ENCODE data around the gene CXCL11. TPM values are rescaled to one million over a fixed set of nuclear protein-coding genes. Genes with fewer than 3 reads are reported as not detected.
"Not testable (repeated sequence)": the region's sequence is repeated elsewhere in the genome, so short reads cannot be mapped to it uniquely, and the experiment has no call there.

Gene CXCL11
- total and polyA plus RNA-seq, 9 donors = 0.07 TPM; not detected in 8

DNA sequence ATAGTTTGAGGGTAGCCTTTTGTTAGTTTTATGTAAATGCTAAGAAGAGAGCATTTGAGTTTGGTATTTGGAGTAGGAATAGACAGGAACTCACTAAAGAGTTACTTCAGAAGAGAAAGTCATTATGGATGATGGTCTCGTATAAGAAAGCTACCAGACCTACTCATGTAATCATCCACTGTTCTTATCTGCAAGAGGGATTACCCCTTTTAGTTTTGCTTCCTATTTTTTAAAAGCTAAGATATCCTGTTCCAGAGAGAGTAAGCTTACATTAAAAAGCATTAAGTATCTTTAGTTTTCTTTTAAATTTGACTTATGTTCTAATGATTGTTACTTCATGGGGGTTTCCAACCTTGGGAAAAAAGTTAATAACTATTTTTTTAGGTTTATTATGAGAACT is 26.1 kb upstream of the CXCL11 start:
- H3K27me3 ChIP-seq (ENCODE audit: control insufficient read depth, insufficient read depth, low read length) = no peaks in the 10 kb centered on the region
- H3K4me1 ChIP-seq (ENCODE audit: control insufficient read depth, insufficient read depth, low read length) = no peaks in the 10 kb centered on the region
- H3K36me3 ChIP-seq (ENCODE audit: control insufficient read depth, insufficient read depth, low read length) = no peaks in the 10 kb centered on the region
- no CpG with 5 or more reads among the region's 1 CpG for WGBS (ENCODE audit: insufficient coverage)
- no peaks in the 10 kb centered on the region for H3K9me3 ChIP-seq (replicated peaks; ENCODE audit: control insufficient read depth, low read depth, low read length)
- H3K4me3 ChIP-seq (ENCODE audit: low read length) = no peak overlapping the region
- H3K27ac ChIP-seq (ENCODE audit: low read length) = no peak overlapping the region
- DNase-seq = no peak

DNA sequence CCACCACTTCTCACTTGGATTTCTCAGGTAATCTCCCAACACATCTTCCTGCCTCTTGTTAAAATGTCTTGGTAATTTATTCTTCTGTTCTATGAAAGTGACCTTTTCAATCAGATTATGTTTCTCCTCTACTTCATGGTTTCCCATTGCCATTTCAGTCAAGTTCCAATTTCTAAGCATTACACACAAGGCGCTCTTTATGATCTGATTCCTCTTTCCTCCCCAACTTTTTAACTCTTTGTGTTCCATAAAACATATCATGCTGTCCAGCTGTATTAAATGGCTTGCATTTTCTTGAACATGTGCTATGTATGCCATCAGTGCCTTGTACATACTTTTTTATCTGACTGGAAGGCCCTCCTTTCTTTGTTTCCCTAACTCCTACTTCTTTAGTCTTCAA is 25.6 kb upstream of the CXCL11 start:
- H3K27me3 ChIP-seq (ENCODE audit: control insufficient read depth, insufficient read depth, low read length) = no peaks in the 10 kb centered on the region
- no peak for DNase-seq
- no peak overlapping the region for H3K27ac ChIP-seq (ENCODE audit: low read length)
- H3K4me1 ChIP-seq (ENCODE audit: control insufficient read depth, insufficient read depth, low read length) = no peaks in the 10 kb centered on the region
- WGBS (ENCODE audit: insufficient coverage) = no CpG with 5 or more reads among the region's 1 CpG
- H3K4me3 ChIP-seq (ENCODE audit: low read length) = no peak overlapping the region
- no peaks in the 10 kb centered on the region for H3K36me3 ChIP-seq (ENCODE audit: control insufficient read depth, insufficient read depth, low read length)
- H3K9me3 ChIP-seq (replicated peaks; ENCODE audit: control insufficient read depth, low read depth, low read length) = no peaks in the 10 kb centered on the region

DNA sequence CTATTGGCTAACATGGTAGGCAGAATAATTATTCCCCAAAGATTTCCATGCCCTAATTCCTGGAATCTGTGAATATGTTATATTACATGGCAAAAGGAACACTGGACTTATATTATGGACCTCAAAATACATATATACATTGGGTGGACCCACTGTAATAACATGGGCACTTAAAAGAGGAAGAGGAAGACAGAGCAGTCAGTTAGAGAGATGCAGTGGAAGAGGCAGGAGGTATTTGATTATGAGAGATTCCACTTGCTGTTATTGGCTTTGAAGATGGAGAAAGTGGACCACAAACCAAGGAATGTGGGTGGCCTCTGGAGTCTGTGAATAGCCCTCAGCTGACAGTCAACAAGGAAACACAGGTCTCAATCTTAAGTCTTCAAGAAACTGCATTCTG is 24.6 kb upstream of the CXCL11 start:
- Histone ChIP-seq H3K4me1 (ENCODE audit: control insufficient read depth, insufficient read depth, low read length) (no peaks in the 10 kb centered on the region), H3K27me3 (ENCODE audit: control insufficient read depth, insufficient read depth, low read length) (no peaks in the 10 kb centered on the region), H3K36me3 (ENCODE audit: control insufficient read depth, insufficient read depth, low read length) (no peaks in the 10 kb centered on the region), H3K9me3 (replicated peaks; ENCODE audit: control insufficient read depth, low read depth, low read length) (no peaks in the 10 kb centered on the region), H3K27ac (ENCODE audit: low read length) (no peak overlapping the region), H3K4me3 (ENCODE audit: low read length) (no peak overlapping the region)
- DNase-seq = no peak

DNA sequence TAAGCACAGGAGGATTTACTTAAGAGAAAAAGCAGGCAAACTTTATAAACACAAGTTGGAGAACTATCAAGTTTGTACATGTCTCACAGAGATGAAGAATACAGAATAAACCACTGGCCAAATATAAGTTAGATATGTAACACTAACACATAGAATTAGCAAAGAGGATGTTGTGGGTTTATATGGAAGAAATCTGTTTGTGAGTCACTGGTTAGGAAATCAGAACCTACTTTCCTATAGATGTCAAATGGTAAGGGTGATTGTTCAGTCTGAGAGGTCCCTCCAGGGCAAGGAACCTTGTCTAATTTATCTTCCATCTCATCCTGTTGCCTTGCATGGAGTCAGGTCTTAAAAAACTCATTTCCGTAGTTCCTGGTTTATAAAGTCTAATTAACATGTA is 23.9 kb upstream of the CXCL11 start:
- no peak overlapping the region for H3K4me3 ChIP-seq (ENCODE audit: low read length)
- H3K36me3 ChIP-seq (ENCODE audit: control insufficient read depth, insufficient read depth, low read length) = no peaks in the 10 kb centered on the region
- DNase-seq = no peak
- H3K4me1 ChIP-seq (ENCODE audit: control insufficient read depth, insufficient read depth, low read length) = no peaks in the 10 kb centered on the region
- H3K27ac ChIP-seq (ENCODE audit: low read length) = no peak overlapping the region
- H3K9me3 ChIP-seq (replicated peaks; ENCODE audit: control insufficient read depth, low read depth, low read length) = no peaks in the 10 kb centered on the region
- H3K27me3 ChIP-seq (ENCODE audit: control insufficient read depth, insufficient read depth, low read length) = no peaks in the 10 kb centered on the region
- WGBS (ENCODE audit: insufficient coverage) = no CpG with 5 or more reads among the region's 1 CpG

DNA sequence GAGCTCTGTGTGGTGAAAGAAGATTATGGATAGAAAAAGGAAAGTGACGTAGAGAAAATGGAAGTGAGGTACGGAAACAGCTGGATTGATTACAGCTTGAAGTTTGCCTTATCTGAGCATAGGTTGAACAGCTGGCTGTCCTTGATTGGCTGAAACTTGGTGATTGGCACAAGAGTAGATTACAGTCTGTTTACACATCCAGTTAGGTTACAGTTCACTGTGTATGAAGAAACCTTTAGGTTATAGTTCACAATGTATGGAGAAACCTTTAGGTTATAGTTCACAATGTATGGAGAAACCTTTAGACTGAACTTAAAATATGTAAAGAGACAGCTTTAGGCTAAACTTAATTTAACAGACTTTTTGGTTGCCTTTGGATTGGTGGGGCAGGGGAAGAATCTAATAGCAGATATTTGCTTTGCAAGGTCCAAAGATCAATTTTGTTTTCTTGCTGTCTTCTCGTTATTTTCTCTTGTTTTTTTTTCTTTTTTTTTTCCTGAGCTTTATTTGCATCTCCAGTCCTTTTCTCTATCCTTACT is 23.1 kb upstream of the CXCL11 start:
- WGBS (ENCODE audit: insufficient coverage) = 45% methylated on average over 2 of the region's 3 CpGs
- no peaks in the 10 kb centered on the region for H3K4me1 ChIP-seq (ENCODE audit: control insufficient read depth, insufficient read depth, low read length)
- no peak overlapping the region for H3K4me3 ChIP-seq (ENCODE audit: low read length)
- H3K36me3 ChIP-seq (ENCODE audit: control insufficient read depth, insufficient read depth, low read length) = no peaks in the 10 kb centered on the region
- no peak for DNase-seq
- no peaks in the 10 kb centered on the region for H3K9me3 ChIP-seq (replicated peaks; ENCODE audit: control insufficient read depth, low read depth, low read length)
- no peaks in the 10 kb centered on the region for H3K27me3 ChIP-seq (ENCODE audit: control insufficient read depth, insufficient read depth, low read length)
- H3K27ac ChIP-seq (ENCODE audit: low read length) = no peak overlapping the region

DNA sequence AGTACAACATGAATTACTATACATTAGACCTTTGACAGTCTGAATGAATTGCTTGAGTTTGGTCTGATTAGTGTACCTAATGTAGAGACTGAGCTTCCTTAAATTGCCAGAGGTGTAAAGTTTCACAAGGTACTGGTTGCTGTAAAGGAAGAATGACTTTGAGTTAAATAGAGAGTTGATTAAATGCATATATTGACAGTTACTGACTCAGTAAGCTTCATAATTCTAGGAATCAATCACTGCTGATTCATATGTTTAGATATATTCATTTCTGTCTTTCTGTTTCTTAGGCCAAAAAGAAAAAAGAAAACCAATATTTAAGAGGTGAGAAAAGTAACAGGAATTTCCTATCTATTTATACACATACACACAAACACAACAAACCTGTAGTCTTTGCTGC is 22.4 kb upstream of the CXCL11 start:
- H3K4me3 ChIP-seq (ENCODE audit: low read length) = no peak overlapping the region
- DNase-seq = no peak
- H3K27me3 ChIP-seq (ENCODE audit: control insufficient read depth, insufficient read depth, low read length) = no peaks in the 10 kb centered on the region
- H3K27ac ChIP-seq (ENCODE audit: low read length) = no peak overlapping the region
- no peaks in the 10 kb centered on the region for H3K9me3 ChIP-seq (replicated peaks; ENCODE audit: control insufficient read depth, low read depth, low read length)
- H3K36me3 ChIP-seq (ENCODE audit: control insufficient read depth, insufficient read depth, low read length) = no peaks in the 10 kb centered on the region
- H3K4me1 ChIP-seq (ENCODE audit: control insufficient read depth, insufficient read depth, low read length) = no peaks in the 10 kb centered on the region

DNA sequence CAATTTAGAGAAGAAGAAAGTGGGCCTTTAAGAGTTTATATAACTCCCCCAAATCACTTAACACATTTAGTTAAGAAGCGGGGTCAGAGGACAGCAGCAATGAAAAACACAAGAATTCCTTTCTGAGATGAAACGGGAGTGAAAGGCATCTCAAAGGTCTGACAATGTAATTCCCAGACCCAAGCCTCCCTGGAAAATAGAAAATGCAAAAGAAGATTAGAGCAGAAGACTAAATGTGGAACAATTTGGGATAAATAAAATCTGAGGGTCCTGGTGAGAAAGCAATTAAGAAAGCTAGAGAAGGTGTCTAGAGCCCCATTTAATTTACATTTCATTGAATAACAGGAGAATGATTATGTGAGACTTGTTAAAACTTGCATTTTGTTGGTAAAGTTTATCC is 19.6 kb upstream of the CXCL11 start:
- no peak for DNase-seq
- no peak overlapping the region for H3K4me3 ChIP-seq (ENCODE audit: low read length)
- no peaks in the 10 kb centered on the region for H3K36me3 ChIP-seq (ENCODE audit: control insufficient read depth, insufficient read depth, low read length)
- no peaks in the 10 kb centered on the region for H3K9me3 ChIP-seq (replicated peaks; ENCODE audit: control insufficient read depth, low read depth, low read length)
- no peaks in the 10 kb centered on the region for H3K4me1 ChIP-seq (ENCODE audit: control insufficient read depth, insufficient read depth, low read length)
- H3K27me3 ChIP-seq (ENCODE audit: control insufficient read depth, insufficient read depth, low read length) = no peaks in the 10 kb centered on the region
- H3K27ac ChIP-seq (ENCODE audit: low read length) = no peak overlapping the region
- no CpG with 5 or more reads among the region's 2 CpGs for WGBS (ENCODE audit: insufficient coverage)

DNA sequence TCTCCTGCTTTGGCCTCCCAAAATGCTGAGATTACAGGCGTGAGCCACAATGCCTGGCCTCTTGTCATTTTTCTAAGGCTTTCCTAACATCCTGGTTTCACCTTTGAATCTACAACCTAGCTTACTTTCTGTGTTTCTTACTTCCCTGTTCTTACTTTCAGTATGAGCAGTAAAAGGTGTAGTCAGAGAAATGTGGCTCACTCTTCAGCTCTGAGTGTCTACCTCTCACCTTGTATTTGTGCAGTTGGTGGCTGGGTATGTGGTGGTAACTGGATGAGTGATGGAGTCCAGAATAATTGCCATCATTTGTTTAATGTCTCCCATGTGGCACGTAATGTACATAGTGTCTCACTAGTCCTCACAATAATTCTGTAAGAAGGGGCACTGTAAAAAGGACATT is 19.1 kb upstream of the CXCL11 start:
- 100% methylated on average over 1 of the region's 2 CpGs for WGBS (ENCODE audit: insufficient coverage)
- Histone ChIP-seq H3K9me3 (replicated peaks; ENCODE audit: control insufficient read depth, low read depth, low read length) (no peaks in the 10 kb centered on the region), H3K27me3 (ENCODE audit: control insufficient read depth, insufficient read depth, low read length) (no peaks in the 10 kb centered on the region), H3K4me3 (ENCODE audit: low read length) (no peak overlapping the region), H3K27ac (ENCODE audit: low read length) (no peak overlapping the region), H3K4me1 (ENCODE audit: control insufficient read depth, insufficient read depth, low read length) (no peaks in the 10 kb centered on the region), H3K36me3 (ENCODE audit: control insufficient read depth, insufficient read depth, low read length) (no peaks in the 10 kb centered on the region)
- no peak for DNase-seq

DNA sequence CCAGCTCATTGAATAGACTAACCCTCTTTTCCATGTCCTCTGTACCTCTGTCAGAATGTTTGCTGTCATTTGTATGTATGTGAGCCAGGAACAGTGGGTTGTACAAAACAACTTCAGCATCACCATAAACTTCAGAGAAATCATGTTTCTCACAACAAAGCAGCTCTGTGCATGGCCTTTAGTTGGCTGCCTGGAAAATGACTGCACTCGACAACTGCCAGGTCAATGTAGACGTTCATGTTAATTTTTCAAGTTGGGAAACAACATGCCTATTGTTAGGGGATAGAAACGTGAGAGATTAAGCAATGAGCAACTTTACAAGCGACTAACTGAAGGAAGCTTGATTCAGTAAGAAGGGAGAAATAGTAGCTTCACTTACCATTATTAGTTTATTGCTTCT is 17.9 kb upstream of the CXCL11 start:
- Histone ChIP-seq H3K9me3 (replicated peaks; ENCODE audit: control insufficient read depth, low read depth, low read length) (no peaks in the 10 kb centered on the region), H3K36me3 (ENCODE audit: control insufficient read depth, insufficient read depth, low read length) (no peaks in the 10 kb centered on the region), H3K4me1 (ENCODE audit: control insufficient read depth, insufficient read depth, low read length) (no peaks in the 10 kb centered on the region), H3K27me3 (ENCODE audit: control insufficient read depth, insufficient read depth, low read length) (no peaks in the 10 kb centered on the region), H3K27ac (ENCODE audit: low read length) (no peak overlapping the region), H3K4me3 (ENCODE audit: low read length) (no peak overlapping the region)
- 21% methylated on average over 2 of the region's 4 CpGs for WGBS (ENCODE audit: insufficient coverage)
- DNase-seq = peak; percentile 34

DNA sequence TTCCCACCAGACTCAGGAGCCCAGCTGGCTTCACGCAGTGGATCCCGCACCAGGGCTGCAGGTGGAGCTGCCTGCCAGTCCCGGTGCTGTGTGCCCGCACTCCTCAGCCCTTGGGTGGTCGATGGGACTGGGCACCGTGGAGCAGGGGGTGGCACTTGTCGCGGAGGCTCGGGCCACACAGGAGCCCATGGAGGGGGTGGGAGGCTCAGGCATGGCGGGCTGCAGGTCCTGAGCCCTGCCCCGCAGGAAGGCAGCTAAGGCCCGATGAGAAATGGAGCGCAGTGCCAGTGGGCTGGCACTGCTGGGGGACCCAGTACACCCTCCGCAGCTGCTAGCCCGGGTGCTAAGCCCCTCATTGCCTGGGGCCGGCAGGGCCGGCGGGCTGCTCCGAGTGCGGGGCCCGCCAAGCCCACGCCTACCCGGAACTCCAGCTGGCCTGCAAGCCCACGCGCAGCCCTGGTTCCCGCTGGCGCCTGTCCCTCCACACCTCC is 14.7 kb upstream of the CXCL11 start:
- not testable (repeated sequence) for H3K4me3 ChIP-seq (ENCODE audit: low read length); H3K27me3 ChIP-seq (ENCODE audit: control insufficient read depth, insufficient read depth, low read length); H3K27ac ChIP-seq (ENCODE audit: low read length); H3K4me1 ChIP-seq (ENCODE audit: control insufficient read depth, insufficient read depth, low read length); H3K36me3 ChIP-seq (ENCODE audit: control insufficient read depth, insufficient read depth, low read length); DNase-seq; H3K9me3 ChIP-seq (replicated peaks; ENCODE audit: control insufficient read depth, low read depth, low read length)
- 93% methylated on average over 21 of the region's 27 CpGs for WGBS (ENCODE audit: insufficient coverage)

DNA sequence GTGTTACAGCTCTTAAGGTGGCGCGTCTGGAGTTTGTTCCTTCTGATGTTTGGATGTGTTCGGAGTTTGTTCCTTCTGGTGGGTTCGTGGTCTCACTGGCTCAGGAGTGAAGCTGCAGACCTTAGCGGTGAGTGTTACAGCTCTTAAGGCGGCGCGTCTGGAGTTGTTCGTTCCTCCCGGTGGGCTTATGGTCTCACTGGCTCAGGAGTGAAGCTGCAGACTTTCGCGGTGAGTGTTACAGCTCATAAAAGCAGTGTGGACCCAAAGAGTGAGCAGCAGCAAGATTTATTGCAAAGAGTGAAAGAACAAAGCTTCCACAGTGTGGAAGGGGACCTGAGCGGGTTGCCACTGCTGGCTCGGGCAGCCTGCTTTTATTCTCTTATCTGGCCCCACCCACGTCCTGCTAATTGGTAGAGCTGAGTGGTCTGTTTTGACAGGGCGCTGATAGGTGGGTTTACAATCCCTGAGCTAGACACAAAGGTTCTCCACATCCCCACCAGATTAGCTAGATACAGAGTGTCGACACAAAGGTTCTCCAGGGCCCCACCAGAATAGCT is 14.1 kb upstream of the CXCL11 start:
- not testable (repeated sequence) for H3K36me3 ChIP-seq (ENCODE audit: control insufficient read depth, insufficient read depth, low read length); H3K9me3 ChIP-seq (replicated peaks; ENCODE audit: control insufficient read depth, low read depth, low read length); H3K4me1 ChIP-seq (ENCODE audit: control insufficient read depth, insufficient read depth, low read length); H3K27me3 ChIP-seq (ENCODE audit: control insufficient read depth, insufficient read depth, low read length); H3K27ac ChIP-seq (ENCODE audit: low read length); H3K4me3 ChIP-seq (ENCODE audit: low read length); DNase-seq
- WGBS (ENCODE audit: insufficient coverage) = 85% methylated on average over 4 of the region's 17 CpGs

Data from muscle of leg (tissue), 11 donors.